Esophagus squamous epithelium (tissue), 5 donors: ENCODE results near the gene DIAPH3. TPM values are rescaled to one million over a fixed set of nuclear protein-coding genes. Genes with fewer than 3 reads are reported as not detected.

ENCODE experiments used
- DNase-seq: peaks from one replicate; lab custom pipeline; 2025; lab: John Stamatoyannopoulos, UW
- H3K27ac ChIP-seq, 4 donors: fragments of 200-600 bp; sonication (generic); one replicate each; pipeline ENCODE4 v1.5.1; 2016 to 2019; ENCODE audit warnings: mild to moderate bottlenecking in 1 of 4
- H3K27me3 ChIP-seq, 4 donors: fragments of 200-600 bp; sonication (generic); 1 replicate in 3 of 4; 2 replicates in 1 of 4; pipeline versions ENCODE4 v1.5.1 to v1.6.0; 2017 to 2021; ENCODE audit warnings: antibody characterized with exemption in 1 of 4
- H3K36me3 ChIP-seq, 3 donors: fragments of 200-600 bp; sonication (generic); one replicate each; pipeline ENCODE4 v1.5.1; 2016 to 2019
- H3K4me1 ChIP-seq, 3 donors: fragments of 200-600 bp; sonication (generic); one replicate each; pipeline ENCODE4 v1.5.1; 2017 to 2019
- H3K4me3 ChIP-seq, 4 donors: fragments of 200-600 bp; sonication (generic); 1 replicate in 3 of 4; 2 replicates in 1 of 4; pipeline ENCODE4 v1.5.1; 2016 to 2019; ENCODE audit warnings: mild to moderate bottlenecking in 2 of 4, moderate library complexity in 1 of 4
- H3K9me3 ChIP-seq, 3 donors: fragments of 200-600 bp; sonication (generic); one replicate each; pipeline ENCODE4 v1.5.1; 2016 to 2019
- CTCF ChIP-seq, 6 experiments: fragments of 450-650 bp in 4 of 6; fragments of 200-600 bp in 2 of 6; sonication (generic) in 2 of 6; IDR thresholded peaks; one replicate each; pipeline ENCODE4 v1.5.1; 2016 to 2019; ENCODE audit warnings: antibody characterized with exemption in 6 of 6, mild to moderate bottlenecking in 4 of 6, moderate library complexity in 4 of 6
- POLR2A ChIP-seq, 4 donors: fragments of 450-650 bp; IDR thresholded peaks; one replicate each; pipeline ENCODE4 v1.6.1; 2017; ENCODE audit warnings: antibody characterized with exemption in 4 of 4, mild to moderate bottlenecking in 4 of 4, moderate library complexity in 3 of 4
- WGBS, 2 donors: methylation state at CpG; one replicate each; pipeline ENCODE4 v1.1.5; 2018; 5-methylcytosine and 5-hydroxymethylcytosine counted together
- intact Hi-C: fragments of 100-400 bp; cut with DNase I; formaldehyde crosslinking; loops from one replicate; pipeline ENCODE4 v1.15.0; 2022
- total RNA-seq, 4 donors: library from RNA; depleted of rRNA; stranded (reverse); fragments of >200 nt; gene quantifications; one replicate each; pipeline ENCODE4 v1.1.0, GENCODE V29; 2016
- donor health status: DM: yes; HTN: yes; CAD: no.

DIAPH3 gene
- total RNA-seq, 4 donors from 2014 or later: 2.2 to 11.1 (median 4.0) TPM

- H3K27me3 ChIP-seq: no peaks in the 10 kb centered on the region
- 84 to 90% methylated on average over 2 of the region's 2 CpGs for WGBS, 2 donors
- H3K4me1 ChIP-seq: no peaks in the 10 kb centered on the region
- H3K36me3 ChIP-seq: no peaks in the 10 kb centered on the region
- no peak for DNase-seq
- intact Hi-C loops: no loop called here
- TF ChIP-seq POLR2A (IDR thresholded peaks at IDR 0.05) (no peak), CTCF (IDR thresholded peaks at IDR 0.05) (no peak)
- no peak overlapping the region for H3K4me3 ChIP-seq
- H3K9me3 ChIP-seq: no peaks in the 10 kb centered on the region
- no peak overlapping the region for H3K27ac ChIP-seq
Measured at GRCh38 chr13:59839186-59839585, 324.5 kb downstream of the DIAPH3 start.

- no peaks in the 10 kb centered on the region for H3K36me3 ChIP-seq
- no peaks in the 10 kb centered on the region for H3K9me3 ChIP-seq
- WGBS, 2 donors: 81 to 88% methylated on average over 3 of the region's 3 CpGs
- no peak for TF ChIP-seq POLR2A (IDR thresholded peaks at IDR 0.05)
- TF ChIP-seq CTCF (IDR thresholded peaks at IDR 0.05): no peak
- DNase-seq: no peak
- no peak overlapping the region for H3K27ac ChIP-seq
- H3K4me3 ChIP-seq: no peak overlapping the region
- intact Hi-C loops: no loop called here
- H3K27me3 ChIP-seq: no peaks in the 10 kb centered on the region
- H3K4me1 ChIP-seq: no peaks in the 10 kb centered on the region
Measured at GRCh38 chr13:59837101-59837500, 326.6 kb downstream of the DIAPH3 start.

GRCh38 chr13:59835569-59835968 is 328.2 kb downstream of the DIAPH3 start:
- TF ChIP-seq POLR2A (IDR thresholded peaks at IDR 0.05) (no peak), CTCF (IDR thresholded peaks at IDR 0.05) (no peak)
- H3K4me3 ChIP-seq: no peak overlapping the region
- H3K27me3 ChIP-seq: no peaks in the 10 kb centered on the region
- no peaks in the 10 kb centered on the region for H3K9me3 ChIP-seq
- DNase-seq: no peak
- H3K27ac ChIP-seq: no peak overlapping the region
- H3K36me3 ChIP-seq: no peaks in the 10 kb centered on the region
- WGBS, 2 donors: 71 to 84% methylated on average over 2 of the region's 2 CpGs
- intact Hi-C loops: no loop called here
- H3K4me1 ChIP-seq: no peaks in the 10 kb centered on the region

- H3K27ac ChIP-seq: no peak overlapping the region
- DNase-seq: no peak
- H3K9me3 ChIP-seq: no peaks in the 10 kb centered on the region
- intact Hi-C loops: no loop called here
- H3K36me3 ChIP-seq: no peaks in the 10 kb centered on the region
- no peak overlapping the region for H3K4me3 ChIP-seq
- TF ChIP-seq CTCF (IDR thresholded peaks at IDR 0.05) (no peak), POLR2A (IDR thresholded peaks at IDR 0.05) (no peak)
- no peaks in the 10 kb centered on the region for H3K4me1 ChIP-seq
- H3K27me3 ChIP-seq: no peaks in the 10 kb centered on the region
Measured at GRCh38 chr13:59834801-59835200, 328.9 kb downstream of the DIAPH3 start.

GRCh38 chr13:59829690-59830089 is 334.0 kb downstream of the DIAPH3 start:
- Histone ChIP-seq H3K27ac (no peak overlapping the region), H3K4me3 (no peak overlapping the region), H3K9me3 (no peaks in the 10 kb centered on the region), H3K27me3 (no peaks in the 10 kb centered on the region), H3K4me1 (no peaks in the 10 kb centered on the region), H3K36me3 (no peaks in the 10 kb centered on the region)
- intact Hi-C loops: no loop called here
- no peak for DNase-seq
- TF ChIP-seq POLR2A (IDR thresholded peaks at IDR 0.05): no peak

- WGBS, 2 donors: 33 to 48% methylated on average over 1 of the region's 1 CpG
- no peak for DNase-seq
- Histone ChIP-seq H3K9me3 (no peaks in the 10 kb centered on the region), H3K36me3 (no peaks in the 10 kb centered on the region), H3K27ac (no peak overlapping the region), H3K4me1 (no peaks in the 10 kb centered on the region), H3K4me3 (no peak overlapping the region), H3K27me3 (no peaks in the 10 kb centered on the region)
- intact Hi-C loops: no loop called here
- TF ChIP-seq CTCF (IDR thresholded peaks at IDR 0.05) (no peak), POLR2A (IDR thresholded peaks at IDR 0.05) (no peak)
Measured at GRCh38 chr13:59823486-59823885, 340.2 kb downstream of the DIAPH3 start.
